Neutrophil (primary cell): ENCODE results near the gene C20orf144.

ENCODE experiments used
- H3K27ac ChIP-seq: fragments of 200-600 bp; sonication (generic); 2 replicates; pipeline ENCODE4 v1.5.1; 2016; ENCODE audit warnings: mild to moderate bottlenecking, moderate library complexity
- H3K27me3 ChIP-seq: fragments of 200-600 bp; sonication (generic); 2 replicates; pipeline ENCODE4 v1.6.0; 2016; ENCODE audit warnings: mild to moderate bottlenecking
- H3K36me3 ChIP-seq: fragments of 200-600 bp; sonication (generic); 2 replicates; pipeline ENCODE4 v1.5.1; 2017
- H3K4me1 ChIP-seq, 2 experiments: fragments of 200-600 bp in 1 of 2; sonication (generic) in 1 of 2; 1 replicate in 1 of 2; 2 replicates in 1 of 2; pipeline versions ENCODE4 v1.5.1 to v1.6.1; 2013 to 2016; ENCODE audit warnings: low read depth in 1 of 2, low read length in 1 of 2, mild to moderate bottlenecking in 1 of 2, moderate library complexity in 1 of 2; ENCODE audit not compliant: control insufficient read depth in 1 of 2, insufficient read depth in 1 of 2
- H3K4me3 ChIP-seq, 2 experiments: fragments of 200-600 bp in 1 of 2; sonication (generic) in 1 of 2; 1 replicate in 1 of 2; 2 replicates in 1 of 2; pipeline ENCODE4 v1.5.1; 2013 to 2016; ENCODE audit warnings: low read depth in 1 of 2, low read length in 1 of 2, mild to moderate bottlenecking in 1 of 2, moderate library complexity in 1 of 2
- H3K9me3 ChIP-seq: fragments of 200-600 bp; sonication (generic); 2 replicates; pipeline ENCODE4 v1.5.1; 2016
- CTCF ChIP-seq: fragments of 200-600 bp; sonication (generic); IDR thresholded peaks from 2 replicates; pipeline ENCODE4 v1.5.1; 2016; ENCODE audit warnings: antibody characterized with exemption

C20orf144 gene

DNA sequence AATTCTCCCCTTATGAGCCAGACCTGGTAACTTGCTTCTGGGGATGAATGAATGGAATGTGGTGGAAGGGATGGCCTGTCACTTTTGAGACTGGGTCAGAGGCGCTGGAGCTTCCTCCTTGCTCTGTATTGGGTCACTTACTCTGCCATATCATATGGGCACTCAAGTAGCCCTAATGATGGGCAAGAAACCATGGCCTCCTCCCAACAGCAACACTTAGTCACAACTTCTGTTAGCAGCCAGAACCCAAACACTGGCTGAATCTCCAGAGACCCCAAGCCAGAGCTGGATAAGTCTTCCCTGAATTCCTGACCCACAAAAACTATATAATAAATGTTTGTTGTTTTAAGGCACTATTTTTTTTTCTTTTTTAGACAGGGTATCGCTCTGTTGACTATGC, 18.6 kb downstream of the C20orf144 start:
- Histone ChIP-seq H3K36me3 (peaks cover 5% of the 10 kb centered on the region), H3K27ac (no peak overlapping the region), H3K27me3 (no peaks in the 10 kb centered on the region), H3K4me3 (no peak overlapping the region), H3K9me3 (no peaks in the 10 kb centered on the region), H3K4me1 (peaks cover 11 to 13% of the 10 kb centered on the region in 2 experiments)
- TF ChIP-seq CTCF, result no peak

DNA sequence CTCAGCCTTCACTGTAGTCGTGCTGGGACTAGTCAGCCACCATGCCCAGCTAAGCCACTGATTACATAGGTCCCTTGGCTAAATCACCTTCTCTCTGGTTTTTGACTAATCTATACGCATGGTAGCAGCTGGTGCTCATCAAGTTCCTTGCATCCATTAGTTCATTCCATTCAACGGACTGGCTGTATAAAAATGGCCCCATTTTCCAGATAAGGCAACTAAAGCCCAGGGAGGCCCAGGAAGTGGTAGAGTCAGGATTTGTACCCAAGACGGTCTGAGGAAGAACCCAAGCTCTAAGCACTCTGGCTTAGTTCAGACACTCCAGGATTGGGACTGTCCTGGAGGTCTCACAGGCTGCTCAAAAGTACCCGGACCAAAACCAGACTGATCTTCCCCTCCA, 19.2 kb downstream of the C20orf144 start:
- Histone ChIP-seq H3K9me3 (no peaks in the 10 kb centered on the region), H3K27me3 (no peaks in the 10 kb centered on the region), H3K27ac (no peak overlapping the region), H3K4me3 (no peak overlapping the region), H3K4me1 (peaks cover 12 to 16% of the 10 kb centered on the region in 2 experiments), H3K36me3 (peaks cover 5% of the 10 kb centered on the region)
- no peak for TF ChIP-seq CTCF

DNA sequence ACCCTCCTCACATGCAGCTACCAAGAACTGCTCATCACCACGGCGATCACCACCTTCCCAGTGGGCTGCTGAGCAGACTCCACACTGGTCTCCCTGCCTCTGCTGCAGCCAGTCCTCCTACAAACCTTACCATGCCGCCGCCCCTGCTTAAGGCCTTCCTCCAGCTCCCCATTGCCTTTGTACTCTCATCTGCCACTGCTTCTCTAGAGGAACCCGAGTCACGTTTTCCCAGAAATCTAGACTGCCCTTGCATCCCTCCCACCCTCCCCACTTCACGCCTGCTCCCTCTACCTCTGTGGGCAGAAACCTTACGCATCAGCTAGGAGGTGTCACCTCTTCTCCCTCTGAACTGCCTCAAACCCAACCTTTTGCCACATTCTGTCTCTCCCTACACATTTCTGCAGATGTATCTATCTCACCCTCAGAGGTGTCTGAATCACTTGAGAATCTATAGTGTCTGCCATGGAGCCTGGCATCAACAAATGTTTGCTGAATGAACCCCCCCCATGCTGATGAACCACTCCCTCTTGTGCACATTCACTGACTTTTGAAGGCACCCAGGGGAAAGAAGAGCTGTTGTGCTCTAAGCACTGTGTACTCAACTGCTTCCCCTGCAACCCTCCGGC, 19.7 kb downstream of the C20orf144 start:
- H3K9me3 ChIP-seq, result no peaks in the 10 kb centered on the region
- peaks cover 5% of the 10 kb centered on the region for H3K36me3 ChIP-seq
- no peaks in the 10 kb centered on the region for H3K27me3 ChIP-seq
- peaks cover 16 to 20% of the 10 kb centered on the region in 2 experiments for H3K4me1 ChIP-seq
- no peak for TF ChIP-seq CTCF
- no peak overlapping the region for H3K4me3 ChIP-seq
- no peak overlapping the region for H3K27ac ChIP-seq

DNA sequence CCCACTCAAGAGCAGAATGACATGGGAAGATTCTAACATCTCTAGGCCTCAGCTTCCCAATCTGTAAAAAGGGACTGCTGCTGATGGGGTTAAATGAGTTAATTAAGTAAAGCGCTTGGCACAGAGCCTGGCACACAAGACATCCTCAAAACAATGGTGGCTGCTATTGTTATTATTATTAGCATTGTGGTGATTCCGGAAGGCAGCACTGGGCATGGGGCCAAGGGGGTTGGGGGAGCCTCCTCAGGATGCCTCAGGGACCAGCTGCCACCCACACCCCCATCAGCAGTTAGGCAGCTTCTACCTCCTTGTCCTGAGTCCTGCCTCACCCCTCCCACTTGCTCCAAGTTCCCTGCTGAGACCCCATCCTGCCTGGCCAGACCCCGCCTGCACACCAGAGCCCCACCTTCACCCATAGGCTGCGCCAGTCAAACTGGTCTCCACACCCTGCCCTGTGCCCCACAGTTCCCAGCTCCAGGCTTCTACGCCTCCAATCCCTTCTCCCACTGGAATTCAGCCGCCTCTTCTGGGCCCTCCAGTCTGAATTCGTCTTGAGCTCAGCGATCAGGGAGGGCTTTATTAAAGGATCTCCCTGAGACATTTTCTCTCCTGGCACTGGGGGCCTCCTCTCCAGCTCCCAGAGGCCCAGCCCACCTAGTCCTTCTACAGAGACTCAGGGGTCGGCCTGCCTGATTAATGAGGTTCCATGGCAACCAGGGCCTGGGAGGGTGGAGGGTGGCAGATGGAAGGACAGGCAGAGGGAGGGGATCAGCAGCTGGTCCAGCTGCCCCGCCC, 22.6 kb downstream of the C20orf144 start:
- Histone ChIP-seq H3K4me1 (peaks cover 18 to 22% of the 10 kb centered on the region in 2 experiments), H3K4me3 (no peak overlapping the region), H3K27ac (no peak overlapping the region), H3K36me3 (peaks cover 3% of the 10 kb centered on the region), H3K27me3 (no peaks in the 10 kb centered on the region), H3K9me3 (no peaks in the 10 kb centered on the region)
- TF ChIP-seq CTCF, result no peak

DNA sequence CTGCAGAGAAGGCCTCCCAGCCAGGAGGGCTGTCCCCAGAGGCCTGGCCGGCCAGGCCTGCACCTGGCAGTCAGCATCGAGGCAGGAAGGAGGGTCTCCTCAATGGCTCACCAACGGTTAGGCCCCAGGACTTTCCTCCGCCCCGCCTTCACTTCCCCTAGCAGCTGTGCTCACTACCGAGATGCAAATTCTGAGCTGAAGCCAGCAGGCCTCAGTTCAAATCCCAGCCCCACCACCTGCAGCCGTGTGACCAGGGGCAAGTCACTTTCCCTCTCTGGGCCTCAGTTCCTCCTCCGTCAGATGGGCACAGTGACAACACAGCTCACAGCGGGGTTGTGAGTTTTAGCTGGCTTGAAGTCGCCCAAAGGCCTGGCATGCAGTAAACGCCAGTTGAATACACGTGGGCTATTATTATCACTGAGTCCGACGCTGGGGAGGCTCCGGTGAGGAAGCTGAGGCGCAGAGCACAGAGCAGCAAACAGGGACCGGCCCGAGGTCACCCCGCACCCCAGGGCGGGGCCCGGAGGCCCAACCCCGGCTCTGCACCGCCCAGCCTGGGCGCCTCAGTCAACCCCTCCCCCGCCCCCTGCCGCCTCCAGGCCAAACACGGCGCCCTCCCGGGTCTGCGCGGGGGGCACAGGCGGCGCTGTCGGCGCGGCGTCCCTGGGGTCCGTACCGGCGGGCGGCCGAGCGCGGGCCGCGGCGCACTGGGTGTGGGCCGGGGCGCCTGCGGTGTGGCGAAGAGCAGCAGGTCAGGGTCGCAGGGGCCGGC, 23.4 kb downstream of the C20orf144 start:
- H3K36me3 ChIP-seq, result no peaks in the 10 kb centered on the region
- peaks cover 18 to 22% of the 10 kb centered on the region in 2 experiments for H3K4me1 ChIP-seq
- peak overlapping the region; percentile 41 to 59 for H3K4me3 ChIP-seq
- TF ChIP-seq CTCF, result no peak
- no peaks in the 10 kb centered on the region for H3K9me3 ChIP-seq
- no peak overlapping the region for H3K27ac ChIP-seq
- no peaks in the 10 kb centered on the region for H3K27me3 ChIP-seq
